NCI-H345 (cell line): Measurements from ENCODE around the gene FILIP1.

Source experiments
- DNase-seq: peaks from one replicate; lab custom pipeline; 2025; lab: John Stamatoyannopoulos, UW

The FILIP1 gene

GRCh38 chr6:75495011-75495410 lies 1.4 kb upstream of the FILIP1 start:
- no peak for DNase-seq

- no peak for DNase-seq
Measured at GRCh38 chr6:75494290-75494689, 690 bp upstream of the FILIP1 start.

- no peak for DNase-seq
Measured at GRCh38 chr6:75492386-75493153, 1.0 kb downstream of the FILIP1 start.

DNA sequence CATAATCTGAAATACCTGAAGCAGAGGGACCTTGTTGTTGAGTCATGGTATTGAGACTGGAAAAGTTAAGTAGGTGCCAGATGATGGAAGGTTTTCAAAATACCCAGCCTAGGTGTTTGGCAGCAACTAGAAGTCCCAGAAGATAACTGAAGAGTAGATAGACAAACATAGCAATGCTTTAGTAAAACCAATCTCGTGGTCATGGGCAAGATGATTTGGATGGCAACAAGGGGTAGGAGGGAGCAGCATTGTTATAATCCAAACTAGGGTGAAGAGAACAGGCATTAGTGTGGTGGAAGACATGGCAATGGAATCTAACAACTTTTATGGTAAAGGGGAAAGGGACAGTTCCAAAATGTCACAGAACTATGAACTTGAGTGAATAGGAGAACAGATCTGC lies 2.3 kb downstream of the FILIP1 start:
- DNase-seq: no peak

GRCh38 chr6:75490706-75491105 lies 2.9 kb downstream of the FILIP1 start:
- no peak for DNase-seq

DNA sequence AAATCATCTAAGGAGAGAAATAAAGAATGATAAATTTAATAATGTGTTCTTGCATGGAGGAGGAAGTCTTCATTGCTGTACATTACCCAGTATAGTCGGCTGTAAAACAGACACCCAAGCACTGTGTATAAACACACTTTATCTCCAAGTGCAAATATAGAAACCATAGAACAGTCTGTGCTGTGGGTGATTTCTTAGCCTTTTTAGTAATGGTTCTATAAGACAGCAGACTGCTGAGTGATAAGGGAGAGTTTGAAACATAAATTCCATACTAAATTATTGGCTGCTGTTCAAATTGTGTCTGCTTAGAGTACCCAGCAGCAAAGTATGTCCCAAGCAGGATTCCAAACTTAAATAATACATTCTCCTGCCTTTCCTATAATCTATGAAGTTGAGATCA lies 4.6 kb downstream of the FILIP1 start:
- DNase-seq: no peak

GRCh38 chr6:75488033-75488432 lies 5.6 kb downstream of the FILIP1 start:
- no peak for DNase-seq

GRCh38 chr6:75486850-75487518 lies 6.6 kb downstream of the FILIP1 start:
- DNase-seq: no peak

DNA sequence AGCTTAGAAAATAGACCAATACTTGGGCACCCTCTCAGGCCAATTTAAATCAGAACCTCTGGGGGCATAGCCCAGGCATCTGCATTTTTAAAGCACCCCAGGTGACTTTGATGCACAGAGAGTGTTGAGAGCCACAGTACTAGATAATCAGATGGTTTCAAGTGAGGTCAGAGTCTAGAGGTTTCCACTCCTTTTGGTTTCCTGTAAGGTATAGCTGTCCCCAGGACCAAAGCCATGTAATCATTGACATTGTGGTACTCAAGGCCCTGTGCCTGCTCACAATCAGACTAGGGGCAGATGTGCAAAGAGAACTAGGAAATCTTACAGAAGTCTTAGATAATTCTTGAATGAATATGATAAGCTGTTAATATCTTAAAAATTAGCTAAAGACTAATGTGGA lies 9.1 kb downstream of the FILIP1 start:
- no peak for DNase-seq

- DNase-seq: no peak
Measured at GRCh38 chr6:75483136-75483952, 10.3 kb downstream of the FILIP1 start.

- DNase-seq: no peak
Measured at GRCh38 chr6:75481936-75482593, 11.5 kb downstream of the FILIP1 start.

GRCh38 chr6:75481394-75481793 lies 12.2 kb downstream of the FILIP1 start:
- DNase-seq: no peak

DNA sequence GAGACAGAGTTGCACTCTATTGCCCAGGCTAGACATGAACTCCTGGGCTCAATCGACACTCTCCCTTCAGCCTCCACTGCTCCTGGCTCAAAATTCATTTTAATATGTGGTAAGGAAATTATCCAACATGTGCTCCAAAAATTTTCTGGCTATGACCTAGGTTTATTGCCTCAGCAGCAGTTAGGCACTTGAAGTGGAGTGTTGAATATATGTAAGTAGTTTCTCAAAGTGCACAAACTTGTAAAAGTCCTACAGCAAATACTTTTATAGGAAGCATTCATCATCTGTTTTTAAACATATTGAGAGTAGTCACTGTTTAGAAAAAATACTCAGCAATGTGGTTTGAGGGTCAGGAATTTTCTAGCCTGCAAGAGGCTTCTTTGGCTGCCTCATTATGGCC lies 13.2 kb downstream of the FILIP1 start:
- DNase-seq: no peak

DNA sequence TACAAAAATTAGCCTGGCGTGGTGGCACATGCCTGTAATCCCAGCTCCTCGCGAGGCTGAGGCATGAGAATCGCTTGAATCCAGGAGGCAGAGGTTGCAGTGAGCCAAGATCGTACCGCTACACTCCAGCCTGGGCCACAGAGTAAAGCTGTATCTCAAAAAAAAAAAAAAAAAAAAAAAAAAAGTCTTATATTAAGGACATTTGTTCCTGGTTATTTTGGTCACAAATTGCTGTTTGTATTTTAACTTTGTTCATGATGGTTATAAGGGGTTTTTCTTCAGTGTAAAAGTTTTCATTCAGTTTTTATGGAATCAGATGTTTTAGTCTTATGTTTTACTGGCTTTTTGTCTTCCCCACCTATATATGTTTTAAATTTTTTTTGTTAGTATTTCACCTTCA lies 13.9 kb downstream of the FILIP1 start:
- no peak for DNase-seq

- no peak for DNase-seq
Measured at GRCh38 chr6:75478929-75479328, 14.7 kb downstream of the FILIP1 start.

- no peak for DNase-seq
Measured at GRCh38 chr6:75472885-75473284, 20.7 kb downstream of the FILIP1 start.

- no peak for DNase-seq
Measured at GRCh38 chr6:75467966-75468365, 25.6 kb downstream of the FILIP1 start.

- DNase-seq: no peak
Measured at GRCh38 chr6:75467284-75467683, 26.3 kb downstream of the FILIP1 start.

- no peak for DNase-seq
Measured at GRCh38 chr6:75466636-75467035, 27.0 kb downstream of the FILIP1 start.

DNA sequence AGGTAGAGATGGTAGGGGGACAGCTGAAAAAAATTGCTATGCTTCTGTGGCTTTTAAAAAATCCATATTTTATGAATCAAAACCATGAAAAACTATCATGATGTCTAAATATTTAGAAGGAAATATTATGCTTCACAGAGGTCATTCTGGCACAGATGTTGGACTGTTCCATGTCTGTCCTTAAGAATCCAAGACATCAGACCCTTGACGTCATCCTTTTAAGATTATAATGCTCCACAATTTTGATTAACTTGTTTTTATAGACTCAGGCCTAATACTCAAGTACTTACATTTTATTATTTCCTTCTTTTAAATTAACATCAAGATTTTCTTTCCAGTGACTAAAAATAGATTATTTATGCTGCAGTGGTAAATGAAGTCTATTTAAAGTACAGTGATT lies 29.7 kb downstream of the FILIP1 start:
- no peak for DNase-seq

DNA sequence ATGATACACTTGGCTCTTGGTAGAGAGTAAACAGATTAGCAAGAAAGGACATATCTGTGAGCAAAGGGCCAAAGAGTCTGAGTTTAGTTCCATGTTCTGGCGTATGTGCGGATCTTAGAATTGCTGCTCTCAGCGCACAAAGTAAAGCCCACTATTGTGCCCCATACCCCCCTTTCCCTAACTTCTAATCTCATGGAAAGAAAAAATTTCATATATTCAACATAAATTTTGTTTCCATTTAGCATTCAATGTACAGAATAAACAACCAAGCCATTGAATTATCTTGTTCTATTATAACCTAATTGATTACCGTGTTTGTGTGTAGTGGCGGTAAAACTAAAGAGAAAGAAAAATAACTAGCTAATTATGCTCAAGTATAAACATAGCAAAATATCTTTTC lies 30.5 kb downstream of the FILIP1 start:
- no peak for DNase-seq

- no peak for DNase-seq
Measured at GRCh38 chr6:75460681-75461080, 32.9 kb downstream of the FILIP1 start.
